Lower leg skin (tissue), 4 donors: ENCODE data around the gene APBA1. TPM values are rescaled to one million over a fixed set of nuclear protein-coding genes. Genes with fewer than 3 reads are reported as not detected.

Experiments used
- DNase-seq, 2 donors: peaks; one replicate each; pipeline ENCODE4 v3.0.0-alpha.2; 2019; ENCODE audit warnings: low spot score in 2 of 2
- H3K4me3 ChIP-seq: fragments of 200-600 bp; sonication (generic); 2 replicates; pipeline ENCODE4 v1.5.1; 2017; ENCODE audit warnings: mild to moderate bottlenecking, low read depth; ENCODE audit not compliant: poor library complexity, severe bottlenecking
- CTCF ChIP-seq, 3 donors: fragments of 450-650 bp; IDR thresholded peaks; one replicate each; pipeline ENCODE4 v1.5.1; 2016; ENCODE audit warnings: antibody characterized with exemption in 3 of 3, mild to moderate bottlenecking in 3 of 3, moderate library complexity in 2 of 3
- POLR2A ChIP-seq, 2 donors: fragments of 450-650 bp; IDR thresholded peaks; one replicate each; pipeline ENCODE4 v1.6.1; 2016 to 2017; ENCODE audit warnings: antibody characterized with exemption in 2 of 2, mild to moderate bottlenecking in 1 of 2, moderate library complexity in 1 of 2
- WGBS, 2 donors: methylation state at CpG; one replicate each; pipeline ENCODE4 v1.1.5; 2018; 5-methylcytosine and 5-hydroxymethylcytosine counted together
- intact Hi-C: fragments of 100-400 bp; cut with DNase I; formaldehyde crosslinking; loops from one replicate; pipeline ENCODE4 v1.15.0; 2023; ENCODE audit warnings: low total_unique reads
- total RNA-seq, 4 donors: library from RNA; depleted of rRNA; stranded (reverse); fragments of >200 nt; gene quantifications; one replicate each; pipeline ENCODE4 v1.1.0, GENCODE V29; 2016

APBA1 gene
- total RNA-seq, 4 donors from 2014 or later = 4.9 to 12.7 (median 8.7) TPM

- TF ChIP-seq CTCF (IDR thresholded peaks at IDR 0.05) (no peak), POLR2A (IDR thresholded peaks at IDR 0.05) (no peak)
- peak in 1 of 2 donors; percentile 21 for DNase-seq
- 92 to 97% methylated on average over 1 of the region's 1 CpG for WGBS, 2 donors
These were observed 240.4 kb downstream of the APBA1 start for GRCh38 chr9:69431777-69432176.

GRCh38 chr9:69431203-69431602, 241.0 kb downstream of the APBA1 start:
- no peak overlapping the region for H3K4me3 ChIP-seq
- DNase-seq = no peak
- TF ChIP-seq POLR2A (IDR thresholded peaks at IDR 0.05) = no peak
- WGBS, 2 donors = 90 to 93% methylated on average over 13 of the region's 13 CpGs
- intact Hi-C loops = no loop called here

More at GRCh38 chr9:69431777-69432176, 240.4 kb downstream of the APBA1 start:
- intact Hi-C loops = no loop called here
- no peak overlapping the region for H3K4me3 ChIP-seq

- no peak for DNase-seq
- TF ChIP-seq POLR2A (IDR thresholded peaks at IDR 0.05) (no peak), CTCF (IDR thresholded peaks at IDR 0.05) (no peak)
- no peak overlapping the region for H3K4me3 ChIP-seq
- intact Hi-C loops = no loop called here
- 74 to 92% methylated on average over 4 of the region's 4 CpGs for WGBS, 2 donors
These were observed 242.0 kb downstream of the APBA1 start for GRCh38 chr9:69430206-69430605.

GRCh38 chr9:69429281-69429680, 242.9 kb downstream of the APBA1 start:
- intact Hi-C loops = no loop called here

GRCh38 chr9:69428017-69428785, 244.0 kb downstream of the APBA1 start:
- TF ChIP-seq POLR2A (IDR thresholded peaks at IDR 0.05) (no peak), CTCF (IDR thresholded peaks at IDR 0.05) (no peak)
- 93 to 94% methylated on average over 15 of the region's 15 CpGs for WGBS, 2 donors
- no peak for DNase-seq
- no peak overlapping the region for H3K4me3 ChIP-seq
- intact Hi-C loops = no loop called here

More at GRCh38 chr9:69429281-69429680, 242.9 kb downstream of the APBA1 start:
- WGBS, 2 donors = 90 to 91% methylated on average over 6 of the region's 6 CpGs
- H3K4me3 ChIP-seq = no peak overlapping the region
- TF ChIP-seq CTCF (IDR thresholded peaks at IDR 0.05) (no peak), POLR2A (IDR thresholded peaks at IDR 0.05) (no peak)
- DNase-seq = no peak

- intact Hi-C loops = no loop called here
- no peak for DNase-seq
- no peak overlapping the region for H3K4me3 ChIP-seq
- no peak for TF ChIP-seq POLR2A (IDR thresholded peaks at IDR 0.05)
- TF ChIP-seq CTCF (IDR thresholded peaks at IDR 0.05) = no peak
- 85 to 90% methylated on average over 4 of the region's 4 CpGs for WGBS, 2 donors
These were observed 244.9 kb downstream of the APBA1 start for GRCh38 chr9:69427286-69427685.
